T-helper 17 cell (primary cell): ENCODE measurements around the gene SLIT3. TPM values are rescaled to one million over a fixed set of nuclear protein-coding genes. Genes with fewer than 3 reads are reported as not detected.

Experiments
- ATAC-seq: fragments of 150-1000 bp; cut with Tn5 transposase; 2 replicates; pipeline ENCODE4 v1.10.0; 2021; ENCODE audit warnings: mild to moderate bottlenecking, moderate library complexity
- DNase-seq, 3 donors: peaks; one replicate each; pipeline versions ENCODE4 v3.0.0 to v3.0.0-alpha.2; 2020 to 2021
- H3K9me3 ChIP-seq: one replicate; pipeline ENCODE4 v1.7.0; 2013; ENCODE audit warnings: low read length, mild to moderate bottlenecking; ENCODE audit not compliant: control insufficient read depth, poor library complexity, severe bottlenecking
- H3K27ac Mint-ChIP-seq: one replicate; pipeline ENCODE4 v1.8.0; 2022; ENCODE audit warnings: mild to moderate bottlenecking, moderate library complexity, mixed read lengths
- H3K27me3 Mint-ChIP-seq: one replicate; pipeline ENCODE4 v1.8.0; 2022; ENCODE audit warnings: mixed read lengths
- H3K36me3 Mint-ChIP-seq: one replicate; pipeline ENCODE4 v1.8.0; 2022; ENCODE audit warnings: low read depth, mixed read lengths
- H3K4me1 Mint-ChIP-seq: one replicate; pipeline ENCODE4 v1.8.0; 2022; ENCODE audit warnings: mild to moderate bottlenecking, mixed read lengths
- H3K4me3 Mint-ChIP-seq: one replicate; pipeline ENCODE4 v1.8.0; 2022; ENCODE audit warnings: mild to moderate bottlenecking, moderate library complexity, mixed read lengths
- total RNA-seq, 4 donors: library from RNA in 2 of 4; stranded (reverse) in 2 of 4; gene quantifications; one replicate each; pipeline ENCODE4 v1.2.3 and lab custom pipeline; 2022 to 2026

Gene SLIT3
- total RNA-seq, 2 donors from 2014 or later: not detected

DNA sequence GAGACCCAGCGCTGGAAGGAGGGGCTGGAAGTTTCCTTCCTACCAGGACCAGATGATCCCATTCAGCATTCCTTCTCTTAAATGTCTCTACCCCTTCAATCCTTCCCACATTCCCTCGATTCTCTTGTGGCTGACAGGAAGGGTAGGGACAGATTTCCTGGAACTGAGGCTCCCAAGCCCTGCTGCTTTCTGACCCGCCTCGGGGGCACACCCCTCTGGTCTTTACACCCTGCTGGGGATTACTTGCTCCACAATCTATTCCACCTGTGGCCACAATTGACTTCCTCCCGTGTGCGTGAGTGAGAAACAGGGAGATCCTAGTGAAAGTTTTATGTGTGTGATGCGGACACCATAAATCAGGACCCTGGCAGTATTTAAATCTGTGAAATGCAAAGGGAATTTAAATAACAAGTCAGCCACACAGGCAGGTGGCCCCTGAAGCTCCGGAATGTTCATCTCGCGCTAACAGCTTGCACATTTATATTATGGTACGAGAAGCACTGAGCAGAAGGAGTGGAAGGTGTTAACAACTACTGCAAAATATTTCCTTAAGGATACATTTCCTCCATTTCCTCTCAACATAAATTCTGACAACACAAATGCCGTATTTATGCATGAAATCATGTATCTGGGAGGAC, 237.5 kb downstream of the SLIT3 start:
- H3K27me3 Mint-ChIP-seq: peaks cover 40% of the 10 kb centered on the region
- no peaks in the 10 kb centered on the region for H3K9me3 ChIP-seq
- no peak for DNase-seq
- no peak overlapping the region for H3K4me3 Mint-ChIP-seq
- no peaks in the 10 kb centered on the region for H3K36me3 Mint-ChIP-seq
- no peaks in the 10 kb centered on the region for H3K4me1 Mint-ChIP-seq
- no peak for ATAC-seq
- no peak overlapping the region for H3K27ac Mint-ChIP-seq

GRCh38 chr5:169062690-169063089, 238.2 kb downstream of the SLIT3 start:
- H3K9me3 ChIP-seq: no peaks in the 10 kb centered on the region
- H3K36me3 Mint-ChIP-seq: no peaks in the 10 kb centered on the region
- ATAC-seq (no peak), DNase-seq (no peak)
- H3K4me3 Mint-ChIP-seq: no peak overlapping the region
- no peaks in the 10 kb centered on the region for H3K4me1 Mint-ChIP-seq
- peaks cover 33% of the 10 kb centered on the region for H3K27me3 Mint-ChIP-seq
- H3K27ac Mint-ChIP-seq: no peak overlapping the region

GRCh38 chr5:169054506-169054905, 246.4 kb downstream of the SLIT3 start:
- ATAC-seq (no peak), DNase-seq (no peak)
- no peaks in the 10 kb centered on the region for H3K4me1 Mint-ChIP-seq
- no peak overlapping the region for H3K4me3 Mint-ChIP-seq
- H3K27me3 Mint-ChIP-seq: peaks cover 41% of the 10 kb centered on the region
- H3K36me3 Mint-ChIP-seq: no peaks in the 10 kb centered on the region
- no peaks in the 10 kb centered on the region for H3K9me3 ChIP-seq
- H3K27ac Mint-ChIP-seq: no peak overlapping the region

- no peaks in the 10 kb centered on the region for H3K9me3 ChIP-seq
- Mint-ChIP-seq H3K27ac (no peak overlapping the region), H3K4me3 (no peak overlapping the region), H3K36me3 (no peaks in the 10 kb centered on the region), H3K27me3 (peaks cover 39% of the 10 kb centered on the region), H3K4me1 (no peaks in the 10 kb centered on the region)
- ATAC-seq (no peak), DNase-seq (no peak)
These were observed 248.7 kb downstream of the SLIT3 start for GRCh38 chr5:169052207-169052606.

- DNase-seq: no peak
- H3K9me3 ChIP-seq: no peaks in the 10 kb centered on the region
- Mint-ChIP-seq H3K36me3 (no peaks in the 10 kb centered on the region), H3K4me1 (no peaks in the 10 kb centered on the region), H3K27me3 (peaks cover 32% of the 10 kb centered on the region), H3K4me3 (no peak overlapping the region), H3K27ac (no peak overlapping the region)
- ATAC-seq: no peak
These were observed 249.6 kb downstream of the SLIT3 start for GRCh38 chr5:169051351-169051750.

GRCh38 chr5:169050636-169051035, 250.3 kb downstream of the SLIT3 start:
- Mint-ChIP-seq H3K27ac (no peak overlapping the region), H3K4me1 (no peaks in the 10 kb centered on the region), H3K27me3 (peaks cover 30% of the 10 kb centered on the region), H3K4me3 (no peak overlapping the region), H3K36me3 (no peaks in the 10 kb centered on the region)
- DNase-seq (no peak), ATAC-seq (no peak)
- H3K9me3 ChIP-seq: no peaks in the 10 kb centered on the region

GRCh38 chr5:169050146-169050571, 250.8 kb downstream of the SLIT3 start:
- Mint-ChIP-seq H3K36me3 (no peaks in the 10 kb centered on the region), H3K27ac (no peak overlapping the region), H3K4me1 (no peaks in the 10 kb centered on the region), H3K4me3 (no peak overlapping the region), H3K27me3 (peaks cover 26% of the 10 kb centered on the region)
- DNase-seq: no peak
- H3K9me3 ChIP-seq: no peaks in the 10 kb centered on the region
- no peak for ATAC-seq

GRCh38 chr5:169049712-169050111, 251.2 kb downstream of the SLIT3 start:
- H3K4me3 Mint-ChIP-seq: no peak overlapping the region
- no peak for ATAC-seq
- H3K9me3 ChIP-seq: no peaks in the 10 kb centered on the region
- DNase-seq: no peak
- no peaks in the 10 kb centered on the region for H3K4me1 Mint-ChIP-seq
- H3K36me3 Mint-ChIP-seq: no peaks in the 10 kb centered on the region
- no peak overlapping the region for H3K27ac Mint-ChIP-seq
- peaks cover 26% of the 10 kb centered on the region for H3K27me3 Mint-ChIP-seq

DNA sequence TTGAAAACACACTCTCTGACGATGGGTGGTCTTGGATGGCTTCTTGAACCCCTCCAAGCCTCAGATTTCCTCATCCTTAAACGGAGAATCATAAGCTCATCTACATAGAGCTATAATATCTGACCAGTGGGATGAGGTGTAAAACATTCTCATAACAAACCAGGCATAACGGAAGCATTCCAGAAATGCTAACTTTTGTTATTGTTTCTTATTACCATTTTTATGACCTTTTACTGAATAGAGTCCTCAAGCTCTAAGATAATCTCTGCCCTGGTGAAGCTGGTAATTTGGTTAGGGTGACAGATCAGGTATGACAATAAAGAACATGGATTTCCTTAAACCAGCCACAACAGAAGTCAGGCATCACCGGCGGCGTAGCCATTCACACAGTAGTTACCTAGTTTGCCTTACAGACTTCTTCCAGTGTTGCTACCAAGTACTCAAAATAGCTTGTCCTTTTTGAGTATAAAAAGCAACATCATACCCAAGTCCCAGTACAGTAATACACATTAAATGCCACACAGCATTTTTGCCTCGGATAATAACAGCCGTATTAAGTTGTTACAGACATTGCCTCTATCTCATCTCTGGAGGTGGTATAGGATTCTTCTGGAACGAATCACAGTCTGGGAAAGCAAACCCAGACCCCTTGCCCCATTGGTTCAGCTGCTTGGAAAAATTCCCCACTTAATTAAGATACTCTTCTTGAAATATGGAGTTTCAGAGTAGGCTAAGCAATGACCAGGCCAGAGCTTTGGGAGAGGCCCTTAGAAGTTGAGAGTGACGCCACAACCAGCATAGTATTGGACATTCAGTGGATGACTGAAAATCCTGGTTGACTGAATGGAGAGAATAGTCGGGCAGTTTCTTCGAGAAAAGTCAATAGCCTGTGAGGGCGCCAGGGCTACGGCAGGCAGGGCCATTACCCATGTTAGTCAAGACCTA, 252.5 kb downstream of the SLIT3 start:
- peaks cover 13% of the 10 kb centered on the region for H3K27me3 Mint-ChIP-seq
- no peaks in the 10 kb centered on the region for H3K4me1 Mint-ChIP-seq
- H3K9me3 ChIP-seq: no peaks in the 10 kb centered on the region
- no peak overlapping the region for H3K4me3 Mint-ChIP-seq
- no peaks in the 10 kb centered on the region for H3K36me3 Mint-ChIP-seq
- DNase-seq (no peak), ATAC-seq (no peak)
- H3K27ac Mint-ChIP-seq: no peak overlapping the region

- DNase-seq (no peak), ATAC-seq (no peak)
- Mint-ChIP-seq H3K4me3 (no peak overlapping the region), H3K27ac (no peak overlapping the region), H3K36me3 (no peaks in the 10 kb centered on the region), H3K27me3 (peaks cover 12% of the 10 kb centered on the region), H3K4me1 (no peaks in the 10 kb centered on the region)
- no peaks in the 10 kb centered on the region for H3K9me3 ChIP-seq
These were observed 256.0 kb downstream of the SLIT3 start for GRCh38 chr5:169044962-169045361.

DNA sequence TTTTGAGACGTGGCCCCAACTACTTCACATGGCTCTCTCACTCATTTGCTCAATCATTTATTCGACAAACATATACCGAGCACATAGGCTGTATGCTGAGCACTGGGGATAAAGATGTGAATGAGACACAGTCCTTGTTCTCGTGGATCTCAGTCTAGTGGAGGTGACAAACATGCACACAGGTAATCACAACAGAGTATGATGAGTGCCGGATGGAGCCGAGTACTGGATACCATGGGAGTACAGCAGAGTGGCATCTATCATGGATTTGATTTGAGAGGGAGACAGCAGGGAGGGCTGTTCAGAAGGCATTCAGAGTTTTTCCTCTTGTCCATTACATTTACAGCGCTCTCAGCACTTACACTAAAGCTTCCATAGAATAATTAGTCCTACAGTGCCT, 259.8 kb downstream of the SLIT3 start:
- DNase-seq (no peak), ATAC-seq (no peak)
- H3K27ac Mint-ChIP-seq: no peak overlapping the region
- no peak overlapping the region for H3K4me3 Mint-ChIP-seq
- peaks cover 30% of the 10 kb centered on the region for H3K27me3 Mint-ChIP-seq
- H3K4me1 Mint-ChIP-seq: no peaks in the 10 kb centered on the region
- H3K9me3 ChIP-seq: no peaks in the 10 kb centered on the region
- H3K36me3 Mint-ChIP-seq: no peaks in the 10 kb centered on the region

- no peaks in the 10 kb centered on the region for H3K36me3 Mint-ChIP-seq
These were observed 261.3 kb downstream of the SLIT3 start for GRCh38 chr5:169039592-169039991.

GRCh38 chr5:169037466-169037865, 263.5 kb downstream of the SLIT3 start:
- Mint-ChIP-seq H3K27ac (no peak overlapping the region), H3K4me1 (no peaks in the 10 kb centered on the region), H3K4me3 (no peak overlapping the region), H3K36me3 (peaks cover 2% of the 10 kb centered on the region), H3K27me3 (peaks cover 40% of the 10 kb centered on the region)
- no peaks in the 10 kb centered on the region for H3K9me3 ChIP-seq
- DNase-seq: no peak
- ATAC-seq: no peak

More at GRCh38 chr5:169039592-169039991, 261.3 kb downstream of the SLIT3 start:
- no peak for ATAC-seq
- H3K4me1 Mint-ChIP-seq: no peaks in the 10 kb centered on the region
- H3K4me3 Mint-ChIP-seq: no peak overlapping the region
- H3K27me3 Mint-ChIP-seq: peaks cover 34% of the 10 kb centered on the region
- no peaks in the 10 kb centered on the region for H3K9me3 ChIP-seq
- no peak for DNase-seq
- H3K27ac Mint-ChIP-seq: no peak overlapping the region
